T-helper 2 cell treated with Interferon-gamma antibody and Interleukin-4, amounts not matched to agents 100 ng/mL and 5 ng/mL, for 36 hours (primary cell): ENCODE measurements around the gene TTC31. TPM values are rescaled to one million over a fixed set of nuclear protein-coding genes. Genes with fewer than 3 reads are reported as not detected.

Source experiments
- intact Hi-C: fragments of 100-400 bp; cut with micrococcal nuclease; formaldehyde crosslinking; loops from one replicate; pipeline ENCODE4 v1.15.1; 2023
- total RNA-seq: library from RNA; stranded (reverse); gene quantifications from 2 replicates; pipeline ENCODE4 v1.2.3, GENCODE V29; 2022

TTC31 gene
- total RNA-seq, 1 donor from 2014 or later: 43.4 TPM

DNA sequence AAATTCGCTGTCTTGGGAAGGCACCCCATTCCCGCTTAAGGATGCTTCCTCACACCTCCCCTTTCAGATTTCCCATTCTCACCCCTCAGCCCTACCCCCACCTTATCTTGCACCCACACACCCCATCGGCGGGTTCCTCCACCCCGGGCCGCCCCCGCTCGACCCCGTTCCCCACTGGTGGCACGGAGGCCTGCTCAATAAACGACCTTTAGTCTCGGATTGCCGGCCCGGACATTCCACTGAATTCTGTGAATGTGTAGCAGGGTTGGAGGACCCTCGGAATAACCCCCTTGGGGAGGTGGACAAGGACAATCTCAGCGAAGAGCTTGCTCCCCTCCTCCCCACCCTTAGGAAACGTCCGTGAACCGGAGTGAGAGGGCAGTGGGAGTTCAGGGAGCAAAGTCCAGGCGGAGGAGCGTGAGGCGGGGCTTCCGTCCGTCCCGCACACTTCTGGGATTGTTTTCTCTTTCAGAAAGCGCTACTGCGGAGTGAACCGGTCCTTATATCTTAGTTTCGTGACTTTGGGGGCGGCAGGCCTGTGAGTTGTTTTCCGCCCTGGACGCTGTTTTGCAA lies 19.4 kb downstream of the TTC31 start:
- intact Hi-C loops: loop anchor here (10.0 kb wide), 2 partner anchors 153 to 333 kb away; partner anchors contain the start of genes HK2 and SEMA4F

- intact Hi-C loops: loop anchor here (10.0 kb wide), 2 partner anchors 152 to 332 kb away; partner anchors contain the start of genes HK2 and SEMA4F
Observed at GRCh38 chr2:74502720-74503505, 20.0 kb downstream of the TTC31 start.

- intact Hi-C loops: loop anchor here (10.0 kb wide), 2 partner anchors 151 to 331 kb away; partner anchors contain the start of genes HK2 and SEMA4F
Observed at GRCh38 chr2:74503506-74504475, 20.9 kb downstream of the TTC31 start.

DNA sequence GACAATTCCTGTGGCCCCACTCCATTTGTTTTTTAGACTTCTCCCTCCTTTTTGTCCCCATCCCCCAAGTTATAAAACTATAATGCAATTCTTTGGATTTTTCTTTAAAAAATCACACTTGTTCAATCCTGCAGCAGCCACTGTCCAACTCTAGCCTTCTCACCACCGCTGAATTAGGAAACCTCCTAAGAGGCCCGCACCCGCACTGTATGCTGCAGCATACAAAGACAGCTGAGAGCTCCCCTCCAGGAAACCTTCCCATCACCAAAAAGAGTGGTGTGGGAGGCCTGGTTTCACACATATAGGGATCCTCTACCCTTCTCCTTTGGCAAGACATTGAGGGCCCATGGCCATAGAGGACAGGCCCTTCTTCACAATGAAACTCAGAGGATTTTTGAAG lies 21.7 kb downstream of the TTC31 start:
- intact Hi-C loops: loop anchor here (10.0 kb wide), 2 partner anchors 150 to 330 kb away; partner anchors contain the start of genes HK2 and SEMA4F

GRCh38 chr2:74505448-74506246 lies 22.8 kb downstream of the TTC31 start:
- intact Hi-C loops: loop anchor here (2.0 to 10.0 kb wide), 3 partner anchors 49 to 329 kb away; partner anchors contain the start of genes DOK1, HK2 and SEMA4F

DNA sequence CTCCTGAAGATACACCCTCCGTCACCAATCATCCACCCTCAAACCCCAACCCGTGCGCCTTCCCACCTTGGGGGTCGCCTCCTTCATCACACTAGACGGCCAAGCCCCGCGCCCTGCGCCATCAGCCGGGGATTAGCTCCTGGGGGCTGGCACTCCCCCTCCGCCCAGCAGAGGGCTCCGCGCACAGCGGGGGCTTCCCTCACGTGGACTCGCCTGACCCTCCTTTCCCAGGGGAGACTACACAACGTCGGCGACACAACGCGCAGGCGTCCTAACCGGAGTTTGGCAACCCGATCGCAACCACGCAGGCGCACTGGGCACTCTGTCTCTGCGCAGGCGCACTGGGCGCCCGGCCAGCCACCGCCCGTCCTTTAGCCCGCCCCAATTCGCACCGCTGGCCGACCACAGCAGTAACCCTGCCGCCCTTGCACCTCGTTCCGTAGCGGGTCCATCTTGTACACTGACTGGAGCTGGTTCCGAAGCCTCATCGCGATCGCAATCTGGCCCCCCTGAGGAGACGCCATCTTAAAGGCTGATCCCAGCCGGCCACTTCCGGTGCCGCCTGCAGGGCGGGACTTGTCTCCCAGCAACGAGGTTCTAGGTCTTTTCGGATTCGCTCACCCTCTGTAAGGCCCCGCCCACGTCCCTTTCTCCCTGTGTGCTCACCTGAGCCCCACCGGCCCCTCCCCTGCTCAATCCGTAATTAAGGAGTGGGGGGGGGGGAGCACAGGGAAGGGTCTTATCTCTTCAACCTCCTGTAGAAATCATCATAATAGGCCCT lies 24.5 kb downstream of the TTC31 start, which contains the start of gene PCGF1:
PCGF1 (minus strand) TSS at position 551 of the 781 bp plus-strand sequence; CDS start at position 524, 27 bp downstream.
- intact Hi-C loops: loop anchor here (1.0 to 10.0 kb wide), 7 partner anchors 8 to 327 kb away; partner anchors contain the start of genes AUP1, DOK1, HK2 and HTRA2

DNA sequence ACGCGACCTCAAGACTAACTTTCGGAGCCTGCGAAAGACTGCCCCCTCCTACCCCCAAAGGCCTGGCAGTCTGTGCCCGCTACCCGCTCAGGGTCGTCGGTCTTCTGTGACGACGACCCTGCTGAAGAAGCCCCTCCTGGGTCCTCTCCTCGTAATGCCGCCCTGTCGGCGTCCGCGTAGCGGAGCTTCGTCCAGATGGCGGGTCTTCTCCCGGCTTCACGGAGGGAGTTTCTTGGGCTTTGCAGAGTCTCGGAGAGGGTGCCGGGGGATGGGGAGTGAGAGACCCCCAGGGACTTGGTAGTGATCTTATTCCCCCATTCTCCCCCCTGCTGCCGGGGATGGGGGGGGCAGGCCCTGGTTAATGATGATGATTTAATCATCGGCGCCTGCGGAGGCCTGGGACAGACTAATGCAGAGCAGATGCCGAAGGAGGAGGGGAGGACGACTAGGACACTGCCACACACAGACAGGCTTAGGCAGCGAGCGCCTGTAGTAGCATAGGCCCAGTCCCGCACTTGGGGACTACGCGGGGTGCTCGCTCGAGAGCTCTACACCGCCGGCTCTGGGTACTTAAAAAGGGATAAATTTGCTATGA lies 25.1 kb downstream of the TTC31 start:
- intact Hi-C loops: loop anchor here (1.0 to 10.0 kb wide), 7 partner anchors 9 to 327 kb away; partner anchors contain the start of genes AUP1, DOK1, HK2 and HTRA2

DNA sequence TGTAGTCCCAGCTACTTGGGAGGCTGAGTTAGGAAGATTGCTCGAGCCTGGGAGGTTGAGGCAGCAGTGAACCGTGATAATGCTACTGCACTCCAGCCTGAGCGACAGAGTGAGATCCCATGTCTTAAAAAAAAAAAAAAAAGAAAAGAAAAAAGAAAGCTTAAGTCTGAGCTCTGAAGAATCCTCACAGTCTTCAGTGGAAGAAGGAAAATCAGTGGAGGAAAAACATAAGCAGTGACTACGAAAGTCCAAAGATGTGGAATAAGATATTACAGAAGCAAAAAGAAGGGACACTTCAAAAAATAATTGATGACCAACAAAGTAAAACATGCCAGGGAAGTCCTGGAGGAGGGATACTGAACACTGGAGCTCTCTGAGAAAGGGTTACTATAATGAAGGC lies 27.4 kb downstream of the TTC31 start:
- intact Hi-C loops: no loop called here

GRCh38 chr2:74511104-74511989 lies 28.5 kb downstream of the TTC31 start:
- intact Hi-C loops: no loop called here

GRCh38 chr2:74512744-74513604 lies 30.1 kb downstream of the TTC31 start:
- intact Hi-C loops: no loop called here

- intact Hi-C loops: loop anchor here (1.0 to 2.0 kb wide), 2 partner anchors 15 to 16 kb away; partner anchors contain the start of genes AUP1, HTRA2 and LBX2
Observed at GRCh38 chr2:74513605-74514367, 30.9 kb downstream of the TTC31 start.

GRCh38 chr2:74514368-74515270 lies 31.7 kb downstream of the TTC31 start, which contains the start of gene TLX2:
Gene TLX2, plus strand, starts transcription at chr2:74514450. Its CDS starts 357 bp downstream, at chr2:74514807.
- intact Hi-C loops: loop anchor here (1.0 to 2.0 kb wide), 2 partner anchors 15 to 16 kb away; partner anchors contain the start of genes AUP1, HTRA2 and LBX2

- intact Hi-C loops: loop anchor here (2.0 kb wide), 1 partner anchor 17 kb away; the partner anchor contains the start of gene LBX2
Observed at GRCh38 chr2:74515271-74515980, 32.5 kb downstream of the TTC31 start.
